Mesendoderm (in vitro differentiated cells): ENCODE measurements around the gene TGFBR3.
A peak's percentile ranks its signal among the peaks of the same experiment; 100 is the strongest.
"Not testable (repeated sequence)": the region's sequence is repeated elsewhere in the genome, so short reads cannot be mapped to it uniquely, and the experiment has no call there.

ENCODE experiments used
- DNase-seq: peaks from one replicate; pipeline ENCODE4 v3.0.0; 2013
- H2AK5ac ChIP-seq: 2 replicates; pipeline ENCODE4 v1.6.1; 2013; ENCODE audit warnings: low read length, inconsistent platforms
- H2BK120ac ChIP-seq: 2 replicates; pipeline ENCODE4 v1.6.1; 2013; ENCODE audit warnings: low read depth, mild to moderate bottlenecking, low read length, moderate library complexity, mixed read lengths
- H2BK15ac ChIP-seq: replicated peaks from 2 replicates; pipeline ENCODE4 v1.6.1; 2013; ENCODE audit warnings: low read depth, mild to moderate bottlenecking, moderate library complexity
- H2BK5ac ChIP-seq: 2 replicates; pipeline ENCODE4 v1.6.1; 2013; ENCODE audit warnings: low read length, inconsistent platforms
- H3K18ac ChIP-seq: 2 replicates; pipeline ENCODE4 v1.6.1; 2013; ENCODE audit warnings: mild to moderate bottlenecking, low read length, mixed read lengths
- H3K23ac ChIP-seq: one replicate; pipeline ENCODE4 v1.6.1; 2013; ENCODE audit warnings: low read length
- H3K27ac ChIP-seq: 2 replicates; pipeline ENCODE4 v1.5.1; 2013; ENCODE audit warnings: low read depth, mild to moderate bottlenecking, inconsistent platforms, low read length, moderate library complexity
- H3K27me3 ChIP-seq: 2 replicates; pipeline ENCODE4 v1.6.1; 2013; ENCODE audit warnings: low read length, control low read depth, mild to moderate bottlenecking, inconsistent platforms; ENCODE audit not compliant: insufficient read depth, poor library complexity
- H3K36me3 ChIP-seq: 2 replicates; pipeline ENCODE4 v1.6.1; 2013; ENCODE audit warnings: low read length, inconsistent platforms; ENCODE audit not compliant: control insufficient read depth, insufficient read depth
- H3K4ac ChIP-seq: one replicate; pipeline ENCODE4 v1.6.1; 2013; ENCODE audit warnings: low read depth, mild to moderate bottlenecking, low read length, moderate library complexity
- H3K4me1 ChIP-seq: 2 replicates; pipeline ENCODE4 v1.6.1; 2013; ENCODE audit warnings: low read depth, low read length, inconsistent platforms; ENCODE audit not compliant: control insufficient read depth
- H3K4me2 ChIP-seq: 2 replicates; pipeline ENCODE4 v1.6.1; 2013; ENCODE audit warnings: low read length
- H3K4me3 ChIP-seq: 2 replicates; pipeline ENCODE4 v1.5.1; 2013; ENCODE audit warnings: mild to moderate bottlenecking, low read length
- H3K56ac ChIP-seq: one replicate; pipeline ENCODE4 v1.6.1; 2013; ENCODE audit warnings: low read length
- H3K79me1 ChIP-seq: 2 replicates; pipeline ENCODE4 v1.6.1; 2013; ENCODE audit warnings: low read length, inconsistent platforms
- H3K79me2 ChIP-seq: 2 replicates; pipeline ENCODE4 v1.6.1; 2013; ENCODE audit warnings: mild to moderate bottlenecking, low read length; ENCODE audit not compliant: control insufficient read depth, insufficient read depth
- H3K9ac ChIP-seq: 2 replicates; pipeline ENCODE4 v1.6.1; 2013; ENCODE audit warnings: low read length, inconsistent platforms
- H4K5ac ChIP-seq: one replicate; pipeline ENCODE4 v1.6.1; 2013; ENCODE audit warnings: low read length
- H4K8ac ChIP-seq: one replicate; pipeline ENCODE4 v1.6.1; 2013; ENCODE audit warnings: low read depth, mild to moderate bottlenecking, control low read depth, low read length, moderate library complexity
- WGBS: extraction: QIAGEN DNeasy Blood & Tissue Kit; methylation state at CpG from one replicate; pipeline ENCODE4 v1.1.7; 2013; ENCODE audit warnings: low lambda C conversion rate, missing lambda C conversion rate; ENCODE audit not compliant: insufficient coverage; ENCODE audit errors: extremely low coverage; 5-methylcytosine and 5-hydroxymethylcytosine counted together

The TGFBR3 gene

DNA sequence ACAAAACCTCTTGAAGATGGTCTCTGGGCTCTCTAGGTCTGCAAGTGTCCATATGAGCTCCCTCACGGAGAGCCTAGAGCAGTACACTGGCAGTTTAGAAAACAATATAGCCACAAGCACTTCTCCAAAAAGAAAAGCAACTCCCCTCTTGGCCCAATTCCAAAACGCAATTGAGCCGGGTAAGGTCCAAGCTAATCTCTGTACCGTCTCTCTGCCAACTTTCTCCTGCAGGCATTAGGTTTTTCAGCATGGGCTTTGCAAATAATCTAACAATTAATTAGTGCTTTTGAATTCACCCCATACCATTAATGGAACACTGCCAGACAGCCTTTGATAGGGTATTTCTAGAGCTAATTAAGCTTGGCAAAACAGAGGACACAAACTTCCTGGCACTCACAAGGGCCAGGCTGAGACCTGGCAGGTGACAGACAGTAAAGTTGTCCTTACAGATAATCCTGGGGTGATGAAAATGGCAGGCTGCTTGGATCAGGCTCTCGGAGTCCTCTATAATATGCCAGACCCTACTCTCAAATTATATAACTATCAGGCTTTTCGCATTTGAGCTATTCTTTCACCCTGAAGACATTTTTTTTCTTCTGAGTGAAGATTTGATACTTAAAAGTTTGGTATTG, 39.8 kb downstream of the TGFBR3 start:
- H3K79me1 ChIP-seq, result no peaks in the 10 kb centered on the region
- H3K56ac ChIP-seq, result no peak overlapping the region
- no peak overlapping the region for H2BK15ac ChIP-seq
- H3K4ac ChIP-seq, result no peak overlapping the region
- WGBS, result no CpG with 5 or more reads among the region's 6 CpGs
- H2BK5ac ChIP-seq, result no peak overlapping the region
- H3K4me3 ChIP-seq, result no peak overlapping the region
- no peak overlapping the region for H4K5ac ChIP-seq
- no peaks in the 10 kb centered on the region for H3K36me3 ChIP-seq
- no peaks in the 10 kb centered on the region for H3K79me2 ChIP-seq
- no peak overlapping the region for H2BK120ac ChIP-seq
- H3K27me3 ChIP-seq, result no peaks in the 10 kb centered on the region
- no peak overlapping the region for H4K8ac ChIP-seq
- DNase-seq, result peak; percentile 20
- H3K23ac ChIP-seq, result no peak overlapping the region
- no peak overlapping the region for H2AK5ac ChIP-seq
- H3K4me2 ChIP-seq, result no peak overlapping the region
- no peak overlapping the region for H3K18ac ChIP-seq
- H3K4me1 ChIP-seq, result no peaks in the 10 kb centered on the region
- H3K9ac ChIP-seq, result no peak overlapping the region
- H3K27ac ChIP-seq, result no peak overlapping the region

DNA sequence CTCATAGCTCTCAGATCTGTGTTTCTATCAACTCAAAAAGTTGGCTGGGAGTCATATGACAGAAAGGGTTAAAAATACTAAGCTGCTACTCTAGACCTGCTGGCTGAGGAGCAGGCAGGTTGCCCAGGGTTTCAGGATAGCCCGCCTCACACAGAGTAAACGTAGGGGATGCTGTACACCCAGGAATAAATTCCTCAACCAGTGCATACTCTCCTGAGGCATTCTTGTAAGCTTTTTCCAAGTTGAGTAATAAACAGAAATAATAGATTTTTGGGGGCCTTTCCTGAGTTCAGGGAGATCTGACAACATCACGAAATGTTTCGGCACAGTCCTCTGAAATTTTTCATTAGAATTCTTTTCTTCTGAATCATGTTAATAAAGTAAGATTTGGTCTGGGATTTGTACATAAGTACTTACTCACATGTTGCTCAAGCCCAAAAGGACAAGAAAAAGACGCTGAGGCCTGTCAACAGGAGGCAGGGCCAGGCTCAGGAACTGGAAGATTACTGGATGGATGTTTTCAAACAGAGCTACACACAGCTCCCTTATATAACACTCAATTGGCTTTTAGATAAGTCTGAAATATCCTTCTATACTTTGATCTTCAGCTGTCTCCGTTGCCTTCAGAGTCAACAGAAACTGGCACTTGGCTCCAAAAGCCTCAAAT, 41.0 kb downstream of the TGFBR3 start:
- WGBS, result no CpG with 5 or more reads among the region's 6 CpGs
- no peak overlapping the region for H2AK5ac ChIP-seq
- H3K36me3 ChIP-seq, result no peaks in the 10 kb centered on the region
- no peaks in the 10 kb centered on the region for H3K79me1 ChIP-seq
- H3K4me1 ChIP-seq, result no peaks in the 10 kb centered on the region
- H3K56ac ChIP-seq, result no peak overlapping the region
- DNase-seq, result no peak
- H3K18ac ChIP-seq, result no peak overlapping the region
- no peak overlapping the region for H3K4me2 ChIP-seq
- H3K27me3 ChIP-seq, result no peaks in the 10 kb centered on the region
- no peak overlapping the region for H3K9ac ChIP-seq
- H3K23ac ChIP-seq, result no peak overlapping the region
- no peak overlapping the region for H3K27ac ChIP-seq
- no peaks in the 10 kb centered on the region for H3K79me2 ChIP-seq
- H2BK15ac ChIP-seq, result no peak overlapping the region
- H3K4ac ChIP-seq, result no peak overlapping the region
- H2BK5ac ChIP-seq, result no peak overlapping the region
- no peak overlapping the region for H4K5ac ChIP-seq
- no peak overlapping the region for H4K8ac ChIP-seq
- no peak overlapping the region for H3K4me3 ChIP-seq
- no peak overlapping the region for H2BK120ac ChIP-seq

DNA sequence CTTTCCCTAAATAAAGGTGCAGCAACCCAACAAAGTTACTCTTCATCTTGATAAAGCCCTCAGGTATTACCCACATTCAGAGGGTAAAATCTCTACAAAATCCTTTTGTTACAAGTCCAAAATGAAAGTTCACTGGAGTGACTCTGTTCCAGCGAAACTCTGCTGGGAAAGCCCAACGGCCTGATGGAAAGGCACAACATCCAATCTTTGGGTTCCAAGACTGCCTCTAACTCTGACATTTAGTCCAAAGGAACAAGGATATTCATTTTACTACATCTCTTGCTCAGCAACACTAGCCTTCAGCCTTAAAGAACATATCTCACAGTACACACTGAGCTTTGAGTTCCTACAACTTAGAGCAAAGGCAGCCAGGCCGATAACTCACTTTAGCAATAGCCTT, 42.1 kb downstream of the TGFBR3 start:
- H2AK5ac ChIP-seq, result no peak overlapping the region
- H2BK5ac ChIP-seq, result no peak overlapping the region
- no peak overlapping the region for H3K56ac ChIP-seq
- no peak overlapping the region for H2BK15ac ChIP-seq
- H3K27me3 ChIP-seq, result no peaks in the 10 kb centered on the region
- no peak overlapping the region for H3K4me2 ChIP-seq
- no peak overlapping the region for H2BK120ac ChIP-seq
- no peaks in the 10 kb centered on the region for H3K79me2 ChIP-seq
- H3K4me3 ChIP-seq, result no peak overlapping the region
- H3K4ac ChIP-seq, result no peak overlapping the region
- H3K4me1 ChIP-seq, result no peaks in the 10 kb centered on the region
- no peak overlapping the region for H4K8ac ChIP-seq
- no peak overlapping the region for H3K18ac ChIP-seq
- WGBS, result no CpG with 5 or more reads among the region's 3 CpGs
- no peak overlapping the region for H3K23ac ChIP-seq
- no peaks in the 10 kb centered on the region for H3K36me3 ChIP-seq
- H3K27ac ChIP-seq, result no peak overlapping the region
- no peak for DNase-seq
- no peaks in the 10 kb centered on the region for H3K79me1 ChIP-seq
- no peak overlapping the region for H3K9ac ChIP-seq
- no peak overlapping the region for H4K5ac ChIP-seq

DNA sequence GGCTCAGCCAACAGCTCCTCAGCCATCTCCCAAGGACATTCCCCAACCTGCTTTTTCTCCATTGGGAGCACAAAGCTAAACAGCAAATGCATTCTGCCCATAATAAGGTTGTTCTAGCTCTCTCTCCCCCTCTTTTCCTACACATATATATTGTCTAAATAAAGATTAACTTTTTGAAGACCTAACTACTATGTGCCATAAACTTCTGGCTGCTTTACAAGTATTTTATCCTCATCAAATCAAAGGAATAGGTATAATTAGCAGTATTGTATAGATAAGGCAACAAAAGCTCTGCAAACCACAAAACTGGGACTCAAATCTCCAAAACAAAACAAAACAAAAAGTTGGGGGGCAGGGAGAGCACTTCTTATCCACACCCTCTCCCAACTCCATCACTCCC, 43.4 kb downstream of the TGFBR3 start:
- Histone ChIP-seq H3K4me3 (no peak overlapping the region), H4K8ac (no peak overlapping the region), H2BK120ac (no peak overlapping the region), H3K27me3 (no peaks in the 10 kb centered on the region), H3K23ac (no peak overlapping the region), H3K79me2 (no peaks in the 10 kb centered on the region), H3K27ac (no peak overlapping the region), H3K36me3 (no peaks in the 10 kb centered on the region), H4K5ac (no peak overlapping the region), H2BK15ac (no peak overlapping the region), H3K4me1 (no peaks in the 10 kb centered on the region), H3K18ac (no peak overlapping the region), H3K79me1 (no peaks in the 10 kb centered on the region), H3K56ac (no peak overlapping the region), H2BK5ac (no peak overlapping the region), H3K9ac (no peak overlapping the region), H3K4me2 (no peak overlapping the region), H3K4ac (no peak overlapping the region), H2AK5ac (no peak overlapping the region)
- no peak for DNase-seq

DNA sequence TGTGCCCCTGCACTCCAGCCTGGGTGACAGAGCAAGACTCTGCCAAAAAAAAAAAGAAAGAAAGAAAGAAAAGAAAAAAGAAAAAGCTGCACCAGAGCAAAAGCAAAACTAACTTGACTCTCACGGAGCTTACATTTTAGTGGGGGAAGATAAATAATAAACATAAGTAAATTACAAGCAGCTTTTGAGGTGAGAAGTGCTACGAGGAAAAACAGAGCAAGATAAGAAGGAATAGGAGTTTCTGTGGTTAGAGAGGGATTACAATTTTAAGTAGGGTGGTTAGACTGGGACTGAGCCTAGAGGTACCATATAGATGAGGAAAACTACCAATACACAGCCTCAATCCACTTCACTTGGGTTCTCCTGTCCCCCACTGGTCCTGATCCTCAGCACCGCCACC, 43.9 kb downstream of the TGFBR3 start:
- no peak overlapping the region for H3K9ac ChIP-seq
- H4K5ac ChIP-seq, result no peak overlapping the region

DNA sequence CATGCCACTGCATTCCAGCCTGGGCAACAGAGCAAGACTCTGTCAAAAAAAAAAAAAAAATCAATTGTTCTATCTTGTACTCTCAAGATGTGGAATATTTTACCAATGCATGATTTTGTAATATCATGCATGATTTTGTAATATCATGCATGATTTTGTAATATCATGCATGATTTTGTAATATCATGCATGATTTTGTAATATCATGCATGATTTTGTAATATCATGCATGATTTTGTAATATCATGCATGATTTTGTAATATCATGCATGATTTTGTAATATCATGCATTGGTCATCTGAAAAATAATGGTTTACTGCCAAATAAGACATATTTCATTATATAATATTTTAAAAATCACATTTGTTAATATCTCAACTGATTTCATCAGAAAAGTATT, 45.7 kb downstream of the TGFBR3 start:
- not testable (repeated sequence) for H2BK15ac ChIP-seq, H3K27ac ChIP-seq, H2BK120ac ChIP-seq, H2AK5ac ChIP-seq, H3K23ac ChIP-seq, H3K27me3 ChIP-seq, H3K4me3 ChIP-seq, H4K8ac ChIP-seq, H3K9ac ChIP-seq, H2BK5ac ChIP-seq, H3K18ac ChIP-seq, H3K79me2 ChIP-seq, DNase-seq, H4K5ac ChIP-seq, H3K56ac ChIP-seq, H3K4me2 ChIP-seq, H3K4me1 ChIP-seq, H3K36me3 ChIP-seq, H3K79me1 ChIP-seq, H3K4ac ChIP-seq

More for the DNA sequence above, 43.9 kb downstream of the TGFBR3 start:
- Histone ChIP-seq H3K36me3 (no peaks in the 10 kb centered on the region), H2BK120ac (no peak overlapping the region), H3K79me1 (no peaks in the 10 kb centered on the region), H2AK5ac (no peak overlapping the region), H3K27me3 (no peaks in the 10 kb centered on the region), H3K4ac (no peak overlapping the region), H3K4me3 (no peak overlapping the region), H3K4me1 (no peaks in the 10 kb centered on the region), H3K27ac (no peak overlapping the region), H3K18ac (no peak overlapping the region), H3K56ac (no peak overlapping the region), H2BK15ac (no peak overlapping the region), H2BK5ac (no peak overlapping the region), H4K8ac (no peak overlapping the region), H3K23ac (no peak overlapping the region), H3K4me2 (no peak overlapping the region), H3K79me2 (no peaks in the 10 kb centered on the region)
- DNase-seq, result no peak
- WGBS, result no CpG with 5 or more reads among the region's 3 CpGs
